HCT116 (cell line): ENCODE measurements around the gene NFIB. TPM values are rescaled to one million over a fixed set of nuclear protein-coding genes. Genes with fewer than 3 reads are reported as not detected.

Source experiments
- ATAC-seq: fragments of 200-7000 bp; cut with Tn5 transposase; 2 replicates; pipeline ENCODE4 v1.9.1; 2020; ENCODE audit warnings: mild to moderate bottlenecking, moderate library complexity
- BruUV-seq: library from RNA; stranded (reverse); fragments of 400-500 nt; replicated peaks from 2 replicates; lab custom pipeline; 2021; lab: Mats Ljungman, UMichigan
- CTCF ChIA-PET: fragments of 300-600 bp; sonication (Branson Sonifier 250); formaldehyde crosslinking; loops from one replicate; lab custom pipeline; 2021; ENCODE audit warnings: antibody characterized with exemption; lab: Charles Lee
- POLR2A ChIA-PET: fragments of 300-600, 350-600 bp; sonication (Branson Sonifier 250); formaldehyde crosslinking; loops from one replicate; lab custom pipeline; 2021; ENCODE audit warnings: antibody characterized with exemption; lab: Charles Lee
- RAD21 ChIA-PET, 2 experiments: fragments of 300-600 bp; sonication (Branson Sonifier 250); formaldehyde crosslinking; loops; one replicate each; lab custom pipeline; 2023; ENCODE audit warnings: low total read pairs in 2 of 2; ENCODE audit not compliant: uncharacterized antibody in 2 of 2, unreplicated experiment in 2 of 2, low non-redundant PET in 1 of 2; lab: Charles Lee
- DNase-seq: peaks from one replicate; pipeline ENCODE4 v3.0.0-alpha.2; 2010; ENCODE audit warnings: low read depth, low spot score
- H2AFZ ChIP-seq: fragments of 200-600 bp; shearing (Covaris generic), sonication (generic); 2 replicates; pipeline ENCODE4 v1.6.1; 2017; ENCODE audit warnings: low read depth, mixed run types, mixed read lengths, antibody characterized with exemption, low read length; ENCODE audit not compliant: poor library complexity, severe bottlenecking
- H3K27ac ChIP-seq: 2 replicates; pipeline ENCODE4 v1.5.1; 2012; ENCODE audit warnings: low read depth, low read length
- H3K27me3 ChIP-seq: fragments of 200-600 bp; sonication (generic); 2 replicates; pipeline ENCODE4 v1.6.1; 2016; ENCODE audit warnings: mixed run types, low read length, mixed read lengths; ENCODE audit not compliant: insufficient read depth
- H3K36me3 ChIP-seq, 2 experiments: fragments of 200-500 bp in 1 of 2; fragments of 200-600 bp in 1 of 2; sonication (Bioruptor generic) in 1 of 2; sonication (generic) in 1 of 2; 2 replicates each; pipeline versions ENCODE4 v1.5.1 to v1.6.1; 2014 to 2016; ENCODE audit warnings: low read length in 2 of 2, inconsistent platforms in 1 of 2, mixed read lengths in 1 of 2, mixed run types in 1 of 2; ENCODE audit not compliant: insufficient read depth in 2 of 2, control insufficient read depth in 1 of 2
- H3K4me1 ChIP-seq, 2 experiments: fragments of 200-600 bp in 1 of 2; sonication (generic) in 1 of 2; 2 replicates each; pipeline versions ENCODE4 v1.5.1 to v1.6.1; 2012 to 2017; ENCODE audit warnings: low read length in 2 of 2, inconsistent platforms in 1 of 2, mild to moderate bottlenecking in 1 of 2, mixed read lengths in 1 of 2, mixed run types in 1 of 2, moderate library complexity in 1 of 2; ENCODE audit not compliant: insufficient read depth in 2 of 2, control insufficient read depth in 1 of 2
- H3K4me2 ChIP-seq: fragments of 200-600 bp; sonication (generic); 2 replicates; pipeline ENCODE4 v1.6.1; 2017; ENCODE audit warnings: mixed run types, low read length, mixed read lengths
- H3K4me3 ChIP-seq, 2 experiments: fragments of 200-600 bp in 1 of 2; sonication (generic) in 1 of 2; replicated peaks in 1 of 2; 2 replicates each; pipeline ENCODE4 v1.5.1; 2011 to 2016; ENCODE audit warnings: low read length in 2 of 2, control low read depth in 1 of 2, low read depth in 1 of 2, mild to moderate bottlenecking in 1 of 2, mixed read lengths in 1 of 2, mixed run types in 1 of 2
- H3K79me2 ChIP-seq: fragments of 200-600 bp; sonication (generic); 2 replicates; pipeline ENCODE4 v1.6.1; 2017; ENCODE audit warnings: mild to moderate bottlenecking, mixed run types, low read length, moderate library complexity, mixed read lengths; ENCODE audit not compliant: insufficient read depth
- H3K9ac ChIP-seq: fragments of 200-600 bp; sonication (generic); 2 replicates; pipeline ENCODE4 v1.6.1; 2016; ENCODE audit warnings: low read length, mixed read lengths
- H3K9me2 ChIP-seq: fragments of 200-600 bp; sonication (generic), shearing (Covaris generic); 2 replicates; pipeline ENCODE4 v1.6.1; 2017; ENCODE audit warnings: mixed run types, mild to moderate bottlenecking, moderate library complexity; ENCODE audit not compliant: insufficient read depth
- H3K9me3 ChIP-seq, 2 experiments: fragments of 200-500 bp in 1 of 2; fragments of 200-600 bp in 1 of 2; sonication (Bioruptor generic) in 1 of 2; sonication (generic) in 1 of 2; 2 replicates each; pipeline ENCODE4 v1.6.1; 2014 to 2017; ENCODE audit warnings: low read length in 2 of 2, mixed read lengths in 2 of 2, inconsistent platforms in 1 of 2, low read depth in 1 of 2, mild to moderate bottlenecking in 1 of 2, mixed run types in 1 of 2, moderate library complexity in 1 of 2; ENCODE audit not compliant: control insufficient read depth in 1 of 2, insufficient read depth in 1 of 2
- H4K20me1 ChIP-seq: fragments of 200-600 bp; sonication (generic), shearing (Covaris generic); 2 replicates; pipeline ENCODE4 v1.6.1; 2017; ENCODE audit warnings: mixed run types, mild to moderate bottlenecking, moderate library complexity; ENCODE audit not compliant: insufficient read depth
- CBX3 ChIP-seq: IDR thresholded peaks from 2 replicates; pipeline ENCODE4 v1.6.1; 2012; ENCODE audit warnings: low read depth
- EGR1 ChIP-seq: IDR thresholded peaks from 2 replicates; pipeline ENCODE4 v1.6.1; 2012; ENCODE audit warnings: low read depth
- ELF1 ChIP-seq: IDR thresholded peaks from 2 replicates; pipeline ENCODE4 v1.6.1; 2012; ENCODE audit warnings: low read depth, borderline replicate concordance
- EZH2 ChIP-seq: fragments of 200-600 bp; sonication (generic); IDR thresholded peaks from 2 replicates; pipeline ENCODE4 v1.6.1; 2017; ENCODE audit warnings: antibody characterized with exemption, mixed run types
- EZH2phosphoT487 ChIP-seq: fragments of 200-600 bp; IDR thresholded peaks from 2 replicates; pipeline ENCODE4 v1.6.1; 2018; ENCODE audit warnings: antibody characterized with exemption, borderline replicate concordance
- FOSL1 ChIP-seq: IDR thresholded peaks from 2 replicates; pipeline ENCODE4 v1.6.1; 2012; ENCODE audit warnings: low read depth
- JUND ChIP-seq: IDR thresholded peaks from 2 replicates; pipeline ENCODE4 v1.6.1; 2012
- POLR2A ChIP-seq: IDR thresholded peaks from 2 replicates; pipeline ENCODE4 v1.7.0; 2011; ENCODE audit warnings: borderline replicate concordance; ENCODE audit not compliant: insufficient read depth, insufficient read length; ENCODE audit errors: extremely low read depth
- POLR2AphosphoS5 ChIP-seq: IDR thresholded peaks from 2 replicates; pipeline ENCODE4 v1.6.1; 2011; ENCODE audit warnings: mild to moderate bottlenecking, low read depth, low read length, moderate library complexity
- RAD21 ChIP-seq: IDR thresholded peaks from 2 replicates; pipeline ENCODE4 v1.6.1; 2012; ENCODE audit warnings: low read depth, mild to moderate bottlenecking
- SIN3A ChIP-seq: IDR thresholded peaks from 2 replicates; pipeline ENCODE4 v1.6.1; 2012; ENCODE audit warnings: low read depth
- SP1 ChIP-seq: IDR thresholded peaks from 2 replicates; pipeline ENCODE4 v1.6.1; 2012; ENCODE audit warnings: low read depth
- SRF ChIP-seq: IDR thresholded peaks from 2 replicates; pipeline ENCODE4 v1.6.1; 2012; ENCODE audit warnings: low read depth
- TCF7L2 ChIP-seq: IDR thresholded peaks from 2 replicates; pipeline ENCODE4 v1.7.0; 2011; ENCODE audit warnings: borderline replicate concordance, inconsistent platforms; ENCODE audit not compliant: insufficient read depth, insufficient read length; ENCODE audit errors: extremely low read depth
- ZFX ChIP-seq: fragments of 450-650 bp; IDR thresholded peaks from 2 replicates; pipeline ENCODE4 v1.6.1; 2017
- ZNF274 ChIP-seq: fragments of 200-500 bp; sonication (Bioruptor generic); IDR thresholded peaks from 2 replicates; pipeline ENCODE4 v1.6.1; 2014; ENCODE audit warnings: mild to moderate bottlenecking, low read depth, low read length, inconsistent platforms
- intact Hi-C: fragments of 100-400 bp; cut with micrococcal nuclease; formaldehyde crosslinking; loops from 2 replicates; pipeline ENCODE4 v1.10.0; 2022
- total RNA-seq: library from RNA; stranded (reverse); gene quantifications from one replicate; pipeline ENCODE4 v1.2.1, GENCODE V29; 2021; ENCODE audit not compliant: unreplicated experiment
- TF ChIP-seq, protein P1 (sequence below): IDR thresholded peaks from 2 replicates; pipeline ENCODE4 v1.6.1; 2012; ENCODE audit warnings: low read depth
- TF ChIP-seq, protein P2 (sequence below): IDR thresholded peaks from 2 replicates; pipeline ENCODE4 v1.6.1; 2012
- TF ChIP-seq, protein P3 (sequence below): IDR thresholded peaks from 2 replicates; pipeline ENCODE4 v1.6.1; 2012
- TF ChIP-seq, protein P4 (sequence below), 3 experiments: fragments of 200-600 bp in 1 of 3; sonication (generic) in 1 of 3; IDR thresholded peaks in 2 of 3; conservative IDR thresholded peaks in 1 of 3; 2 replicates each; pipeline ENCODE4 v1.5.1; 2012 to 2017; ENCODE audit warnings: low read depth in 2 of 3, low read length in 2 of 3, antibody characterized with exemption in 1 of 3, borderline replicate concordance in 1 of 3, control low read depth in 1 of 3, mild to moderate bottlenecking in 1 of 3, mixed read lengths in 1 of 3, mixed run types in 1 of 3, moderate library complexity in 1 of 3; ENCODE audit not compliant: insufficient read depth in 1 of 3

The NFIB gene
- total RNA-seq, 1 experiment from 2014 or later = 6.6 TPM

DNA sequence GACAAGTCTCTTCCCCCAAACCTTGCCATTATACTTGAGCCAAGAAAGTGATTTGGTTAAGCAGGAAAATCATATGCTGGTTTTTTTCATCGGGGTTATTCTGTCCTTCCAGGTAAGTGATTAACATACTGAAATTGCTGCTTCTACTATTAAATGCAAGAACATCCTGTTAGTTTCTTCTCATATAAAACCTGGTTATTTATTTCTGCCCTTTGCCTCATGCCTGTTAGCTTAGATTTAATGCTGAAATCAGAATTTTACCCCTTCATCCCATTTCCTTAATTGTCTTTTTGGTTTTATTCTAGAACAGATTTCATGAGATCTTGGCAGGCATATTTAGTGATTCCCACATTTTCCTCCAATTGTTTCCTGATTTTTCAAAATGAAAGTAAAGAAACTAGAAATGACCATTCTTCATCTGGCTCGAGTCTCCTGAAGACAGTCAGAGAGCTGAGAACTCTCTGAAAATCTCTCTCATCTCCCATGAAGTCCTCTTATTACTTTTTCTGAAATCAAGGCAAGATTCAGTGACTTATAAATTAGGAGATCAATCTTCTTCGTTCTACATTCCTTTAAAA is 132.9 kb downstream of the NFIB start:
- ChIA-PET RAD21 (no interaction called here), POLR2A (no interaction called here), CTCF (no interaction called here)
- Histone ChIP-seq H3K4me3 (no peak overlapping the region), H3K9ac (no peak overlapping the region), H3K9me2 (no peaks in the 10 kb centered on the region), H3K27ac (no peak overlapping the region), H3K9me3 (no peaks in the 10 kb centered on the region), H3K36me3 (no peaks in the 10 kb centered on the region), H4K20me1 (no peaks in the 10 kb centered on the region), H2AFZ (no peak overlapping the region), H3K4me2 (no peak overlapping the region), H3K4me1 (peaks cover 0 to 22% of the 10 kb centered on the region in 2 experiments; a peak in 2 of 4 replicates), H3K27me3 (no peaks in the 10 kb centered on the region), H3K79me2 (no peaks in the 10 kb centered on the region)
- no peak for DNase-seq
- no peak for ATAC-seq
- intact Hi-C loops = no loop called here
- BruUV-seq = no TSS peak
- TF ChIP-seq EZH2phosphoT487 (no peak), ZNF274 (no peak), POLR2AphosphoS5 (no peak), CBX3 (no peak), FOSL1 (no peak), SRF (no peak), JUND (no peak), EZH2 (no peak), ELF1 (no peak), TCF7L2 (no peak), POLR2A (no peak), ZFX (no peak), SIN3A (no peak), SP1 (no peak), RAD21 (no peak), EGR1 (no peak)
- TF ChIP-seq, protein P1, sequence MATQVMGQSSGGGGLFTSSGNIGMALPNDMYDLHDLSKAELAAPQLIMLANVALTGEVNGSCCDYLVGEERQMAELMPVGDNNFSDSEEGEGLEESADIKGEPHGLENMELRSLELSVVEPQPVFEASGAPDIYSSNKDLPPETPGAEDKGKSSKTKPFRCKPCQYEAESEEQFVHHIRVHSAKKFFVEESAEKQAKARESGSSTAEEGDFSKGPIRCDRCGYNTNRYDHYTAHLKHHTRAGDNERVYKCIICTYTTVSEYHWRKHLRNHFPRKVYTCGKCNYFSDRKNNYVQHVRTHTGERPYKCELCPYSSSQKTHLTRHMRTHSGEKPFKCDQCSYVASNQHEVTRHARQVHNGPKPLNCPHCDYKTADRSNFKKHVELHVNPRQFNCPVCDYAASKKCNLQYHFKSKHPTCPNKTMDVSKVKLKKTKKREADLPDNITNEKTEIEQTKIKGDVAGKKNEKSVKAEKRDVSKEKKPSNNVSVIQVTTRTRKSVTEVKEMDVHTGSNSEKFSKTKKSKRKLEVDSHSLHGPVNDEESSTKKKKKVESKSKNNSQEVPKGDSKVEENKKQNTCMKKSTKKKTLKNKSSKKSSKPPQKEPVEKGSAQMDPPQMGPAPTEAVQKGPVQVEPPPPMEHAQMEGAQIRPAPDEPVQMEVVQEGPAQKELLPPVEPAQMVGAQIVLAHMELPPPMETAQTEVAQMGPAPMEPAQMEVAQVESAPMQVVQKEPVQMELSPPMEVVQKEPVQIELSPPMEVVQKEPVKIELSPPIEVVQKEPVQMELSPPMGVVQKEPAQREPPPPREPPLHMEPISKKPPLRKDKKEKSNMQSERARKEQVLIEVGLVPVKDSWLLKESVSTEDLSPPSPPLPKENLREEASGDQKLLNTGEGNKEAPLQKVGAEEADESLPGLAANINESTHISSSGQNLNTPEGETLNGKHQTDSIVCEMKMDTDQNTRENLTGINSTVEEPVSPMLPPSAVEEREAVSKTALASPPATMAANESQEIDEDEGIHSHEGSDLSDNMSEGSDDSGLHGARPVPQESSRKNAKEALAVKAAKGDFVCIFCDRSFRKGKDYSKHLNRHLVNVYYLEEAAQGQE = no peak
- TF ChIP-seq, protein P2, sequence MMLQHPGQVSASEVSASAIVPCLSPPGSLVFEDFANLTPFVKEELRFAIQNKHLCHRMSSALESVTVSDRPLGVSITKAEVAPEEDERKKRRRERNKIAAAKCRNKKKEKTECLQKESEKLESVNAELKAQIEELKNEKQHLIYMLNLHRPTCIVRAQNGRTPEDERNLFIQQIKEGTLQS = no peak
- TF ChIP-seq, protein P3, sequence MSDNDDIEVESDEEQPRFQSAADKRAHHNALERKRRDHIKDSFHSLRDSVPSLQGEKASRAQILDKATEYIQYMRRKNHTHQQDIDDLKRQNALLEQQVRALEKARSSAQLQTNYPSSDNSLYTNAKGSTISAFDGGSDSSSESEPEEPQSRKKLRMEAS = no peak
- TF ChIP-seq, protein P4, sequence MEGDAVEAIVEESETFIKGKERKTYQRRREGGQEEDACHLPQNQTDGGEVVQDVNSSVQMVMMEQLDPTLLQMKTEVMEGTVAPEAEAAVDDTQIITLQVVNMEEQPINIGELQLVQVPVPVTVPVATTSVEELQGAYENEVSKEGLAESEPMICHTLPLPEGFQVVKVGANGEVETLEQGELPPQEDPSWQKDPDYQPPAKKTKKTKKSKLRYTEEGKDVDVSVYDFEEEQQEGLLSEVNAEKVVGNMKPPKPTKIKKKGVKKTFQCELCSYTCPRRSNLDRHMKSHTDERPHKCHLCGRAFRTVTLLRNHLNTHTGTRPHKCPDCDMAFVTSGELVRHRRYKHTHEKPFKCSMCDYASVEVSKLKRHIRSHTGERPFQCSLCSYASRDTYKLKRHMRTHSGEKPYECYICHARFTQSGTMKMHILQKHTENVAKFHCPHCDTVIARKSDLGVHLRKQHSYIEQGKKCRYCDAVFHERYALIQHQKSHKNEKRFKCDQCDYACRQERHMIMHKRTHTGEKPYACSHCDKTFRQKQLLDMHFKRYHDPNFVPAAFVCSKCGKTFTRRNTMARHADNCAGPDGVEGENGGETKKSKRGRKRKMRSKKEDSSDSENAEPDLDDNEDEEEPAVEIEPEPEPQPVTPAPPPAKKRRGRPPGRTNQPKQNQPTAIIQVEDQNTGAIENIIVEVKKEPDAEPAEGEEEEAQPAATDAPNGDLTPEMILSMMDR (IDR thresholded peaks at IDR 0.05 in 2 of 3, conservative IDR thresholded peaks at IDR 0.05 in 1 of 3; ENCODE audit: borderline replicate concordance in 1 of 3, insufficient read depth in 1 of 3, low read depth in 2 of 3, low read length in 2 of 3) = no peak
